DND-41 (cell line): ENCODE data around the gene ST8SIA2.

ENCODE experiments used
- ATAC-seq: fragments of 200-7000 bp; cut with Tn5 transposase; 3 replicates; pipeline ENCODE4 v1.9.1; 2021; ENCODE audit warnings: low read depth; ENCODE audit not compliant: insufficient read depth
- DNase-seq: peaks from one replicate; pipeline ENCODE4 v3.0.0-alpha.2; 2020
- H2AFZ ChIP-seq: 2 replicates; pipeline ENCODE4 v1.6.0; 2012; ENCODE audit warnings: low read depth, low read length
- H3K27ac ChIP-seq: 2 replicates; pipeline ENCODE4 v1.5.1; 2012; ENCODE audit warnings: low read length, inconsistent platforms
- H3K27me3 ChIP-seq: fragments of 200-600 bp; sonication (generic); 2 replicates; pipeline ENCODE4 v1.6.0; 2012; ENCODE audit warnings: low read length, mild to moderate bottlenecking, inconsistent platforms; ENCODE audit not compliant: insufficient read depth, poor library complexity
- H3K36me3 ChIP-seq: 2 replicates; pipeline ENCODE4 v1.5.1; 2012; ENCODE audit warnings: low read length, inconsistent platforms; ENCODE audit not compliant: insufficient read depth
- H3K4me1 ChIP-seq: 2 replicates; pipeline ENCODE4 v1.5.1; 2012; ENCODE audit warnings: mild to moderate bottlenecking, low read length; ENCODE audit not compliant: insufficient read depth
- H3K4me2 ChIP-seq: 2 replicates; pipeline ENCODE4 v1.6.0; 2012; ENCODE audit warnings: mild to moderate bottlenecking, moderate library complexity, low read length, inconsistent platforms; ENCODE audit not compliant: insufficient read depth
- H3K4me3 ChIP-seq, 2 experiments: fragments of 200-600 bp in 1 of 2; shearing (Covaris generic) in 1 of 2; 2 replicates each; pipeline ENCODE4 v1.5.1; 2012 to 2016; ENCODE audit warnings: inconsistent platforms in 2 of 2, low read length in 2 of 2, mild to moderate bottlenecking in 2 of 2, low read depth in 1 of 2, moderate library complexity in 1 of 2
- H3K79me2 ChIP-seq: 2 replicates; pipeline ENCODE4 v1.6.0; 2012; ENCODE audit warnings: low read length, inconsistent platforms; ENCODE audit not compliant: insufficient read depth
- H3K9ac ChIP-seq: 2 replicates; pipeline ENCODE4 v1.6.0; 2012; ENCODE audit warnings: low read depth, mild to moderate bottlenecking, inconsistent platforms, low read length, moderate library complexity
- H3K9me3 ChIP-seq: 2 replicates; pipeline ENCODE4 v1.5.1; 2012; ENCODE audit warnings: low read length, moderate library complexity, mild to moderate bottlenecking, inconsistent platforms; ENCODE audit not compliant: insufficient read depth, severe bottlenecking
- H4K20me1 ChIP-seq: 2 replicates; pipeline ENCODE4 v1.6.0; 2012; ENCODE audit warnings: low read length; ENCODE audit not compliant: insufficient read depth
- CTCF ChIP-seq: IDR thresholded peaks from 2 replicates; pipeline ENCODE4 v1.5.1; 2012; ENCODE audit warnings: borderline replicate concordance, low read length, moderate library complexity, mild to moderate bottlenecking; ENCODE audit not compliant: poor library complexity, severe bottlenecking; ENCODE audit errors: extremely low read depth
- EZH2 ChIP-seq: IDR thresholded peaks from 3 replicates; pipeline ENCODE4 v1.6.1; 2012; ENCODE audit warnings: borderline replicate concordance, low read depth, mild to moderate bottlenecking, moderate library complexity, low read length, inconsistent platforms; ENCODE audit not compliant: severe bottlenecking

Gene ST8SIA2

GRCh38 chr15:92416557-92416956, 22.9 kb downstream of the ST8SIA2 start:
- H3K4me3 ChIP-seq: no peak overlapping the region
- H3K36me3 ChIP-seq: no peaks in the 10 kb centered on the region
- DNase-seq (no peak), ATAC-seq (no peak)
- H3K9ac ChIP-seq: no peak overlapping the region
- H3K27ac ChIP-seq: no peak overlapping the region
- no peaks in the 10 kb centered on the region for H3K9me3 ChIP-seq
- no peak overlapping the region for H3K4me2 ChIP-seq
- H2AFZ ChIP-seq: no peak overlapping the region
- H3K27me3 ChIP-seq: peaks cover 11% of the 10 kb centered on the region
- TF ChIP-seq CTCF: no peak
- no peak for TF ChIP-seq EZH2
- no peaks in the 10 kb centered on the region for H3K4me1 ChIP-seq
- H4K20me1 ChIP-seq: no peaks in the 10 kb centered on the region
- no peaks in the 10 kb centered on the region for H3K79me2 ChIP-seq

GRCh38 chr15:92417716-92418115, 24.0 kb downstream of the ST8SIA2 start:
- H3K4me2 ChIP-seq: no peak overlapping the region

DNA sequence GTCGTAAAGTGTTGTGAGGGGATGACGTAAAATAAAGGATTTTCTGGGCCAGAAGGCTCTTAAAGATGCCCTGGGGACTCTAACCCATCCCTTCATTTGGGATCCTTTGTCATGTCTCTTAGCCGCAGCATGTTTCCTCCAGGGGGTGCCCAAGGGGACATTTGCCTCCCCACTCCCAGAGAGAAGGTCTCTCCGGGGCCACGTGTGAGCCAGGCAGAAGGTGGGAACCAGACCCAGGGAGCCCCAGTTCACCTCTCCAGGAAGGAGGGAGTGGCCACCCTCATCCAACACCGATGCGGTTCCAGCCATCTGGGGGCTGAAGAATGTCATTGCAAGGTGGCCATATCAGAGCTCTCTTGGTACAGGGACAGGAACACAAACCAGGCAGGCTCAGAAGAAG, 25.2 kb downstream of the ST8SIA2 start:
- Histone ChIP-seq H3K9ac (no peak overlapping the region), H3K27me3 (peaks cover 12% of the 10 kb centered on the region), H3K27ac (no peak overlapping the region), H3K9me3 (no peaks in the 10 kb centered on the region), H3K4me2 (no peak overlapping the region), H3K79me2 (no peaks in the 10 kb centered on the region), H3K4me1 (no peaks in the 10 kb centered on the region), H2AFZ (no peak overlapping the region), H3K4me3 (no peak overlapping the region), H3K36me3 (no peaks in the 10 kb centered on the region), H4K20me1 (no peaks in the 10 kb centered on the region)
- DNase-seq: no peak
- no peak for ATAC-seq
- TF ChIP-seq EZH2 (no peak), CTCF (no peak)

More at GRCh38 chr15:92417716-92418115, 24.0 kb downstream of the ST8SIA2 start:
- no peaks in the 10 kb centered on the region for H3K36me3 ChIP-seq
- ATAC-seq (no peak), DNase-seq (no peak)
- H3K4me1 ChIP-seq: no peaks in the 10 kb centered on the region
- H2AFZ ChIP-seq: no peak overlapping the region
- no peak overlapping the region for H3K4me3 ChIP-seq
- TF ChIP-seq CTCF (no peak), EZH2 (no peak)
- no peaks in the 10 kb centered on the region for H3K79me2 ChIP-seq
- no peak overlapping the region for H3K9ac ChIP-seq
- H3K9me3 ChIP-seq: no peaks in the 10 kb centered on the region
- H3K27ac ChIP-seq: no peak overlapping the region
- peaks cover 11% of the 10 kb centered on the region for H3K27me3 ChIP-seq
- no peaks in the 10 kb centered on the region for H4K20me1 ChIP-seq

DNA sequence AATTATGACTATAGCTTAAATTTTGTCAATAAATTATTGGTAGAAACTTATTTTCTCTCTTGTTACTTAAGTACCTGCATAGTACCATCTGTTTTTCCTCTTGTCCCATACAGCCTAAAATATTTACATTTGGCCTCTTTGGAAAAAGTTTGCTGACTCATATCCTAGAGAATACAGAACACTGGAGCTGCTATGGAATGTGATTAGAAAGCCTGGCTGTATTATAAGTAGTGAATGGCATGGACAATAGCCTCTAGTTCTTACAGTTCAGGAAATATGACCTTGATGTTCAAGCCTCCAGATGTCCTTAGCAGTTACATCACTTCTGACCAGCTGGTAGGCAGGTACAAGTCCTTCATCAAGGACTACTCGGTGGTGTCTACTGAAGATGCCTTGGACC, 28.3 kb downstream of the ST8SIA2 start:
- TF ChIP-seq CTCF: no peak
- TF ChIP-seq EZH2: no peak
- H3K4me3 ChIP-seq: no peak overlapping the region
- DNase-seq (no peak), ATAC-seq (no peak)
- no peaks in the 10 kb centered on the region for H3K9me3 ChIP-seq
- no peak overlapping the region for H3K27ac ChIP-seq
- no peaks in the 10 kb centered on the region for H3K4me1 ChIP-seq
- H3K9ac ChIP-seq: no peak overlapping the region
- H3K4me2 ChIP-seq: no peak overlapping the region
- H3K79me2 ChIP-seq: no peaks in the 10 kb centered on the region
- no peak overlapping the region for H2AFZ ChIP-seq
- peaks cover 19% of the 10 kb centered on the region for H3K27me3 ChIP-seq
- no peaks in the 10 kb centered on the region for H4K20me1 ChIP-seq
- H3K36me3 ChIP-seq: no peaks in the 10 kb centered on the region
